ENCODE measurements around the gene CORO2B. TPM values are rescaled to one million over a fixed set of nuclear protein-coding genes. Genes with fewer than 3 reads are reported as not detected.

Gene CORO2B
- total RNA-seq, 4 donors from 2014 or later, result 1.3 to 18.2 (median 7.0) TPM

- peak overlapping the region; percentile 59 to 77 for H3K27ac ChIP-seq
- peak in 1 of 2 donors; percentile 29 for DNase-seq
- no peak overlapping the region for H3K4me3 ChIP-seq
- peaks cover 0 to 15% of the 10 kb centered on the region in 2 donors for H3K4me1 ChIP-seq
- no peaks in the 10 kb centered on the region for H3K9me3 ChIP-seq
- TF ChIP-seq CTCF (IDR thresholded peaks at IDR 0.05), result no peak
- no peak for TF ChIP-seq POLR2A (IDR thresholded peaks at IDR 0.05)
- H3K27me3 ChIP-seq, result no peaks in the 10 kb centered on the region
- intact Hi-C loops (cut with DNase I; ENCODE audit: low total_unique reads), result loop anchor here (10.0 kb wide), 1 partner anchor 144 kb away; no protein-coding TSS in a partner anchor
- H3K36me3 ChIP-seq, result no peaks in the 10 kb centered on the region
These were observed 152.4 kb downstream of the CORO2B start for GRCh38 chr15:68730976-68731897.

GRCh38 chr15:68732451-68732850 lies 153.7 kb downstream of the CORO2B start:
- no peak for TF ChIP-seq POLR2A (IDR thresholded peaks at IDR 0.05)
- TF ChIP-seq CTCF (IDR thresholded peaks at IDR 0.05), result no peak
- Histone ChIP-seq H3K4me1 (peaks cover 0 to 15% of the 10 kb centered on the region in 2 donors), H3K36me3 (no peaks in the 10 kb centered on the region), H3K27ac (no peak overlapping the region), H3K9me3 (no peaks in the 10 kb centered on the region), H3K27me3 (no peaks in the 10 kb centered on the region), H3K4me3 (no peak overlapping the region)
- intact Hi-C loops (cut with DNase I; ENCODE audit: low total_unique reads), result loop anchor here (10.0 kb wide), 1 partner anchor 142 kb away; no protein-coding TSS in a partner anchor
- no peak for DNase-seq

DNA sequence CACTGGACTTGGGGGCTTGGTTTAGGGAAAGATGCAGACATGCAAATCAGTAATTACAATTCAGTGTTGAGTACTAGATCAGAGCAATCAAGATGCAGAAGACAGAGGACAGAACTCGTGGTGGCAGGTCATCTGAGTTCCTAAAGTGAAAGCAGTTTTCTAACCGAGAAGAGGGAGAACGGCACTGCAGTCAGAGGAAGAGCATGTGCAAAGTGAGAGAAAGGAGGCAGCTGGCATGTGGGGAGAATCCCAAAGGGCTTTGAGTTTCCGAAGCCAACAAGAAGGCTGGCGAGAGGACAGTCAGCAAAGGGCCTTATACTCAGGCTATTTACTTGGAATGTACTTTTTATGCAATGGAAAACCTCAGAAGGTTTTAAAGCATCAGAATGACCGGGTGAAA lies 154.9 kb downstream of the CORO2B start:
- H3K4me3 ChIP-seq, result no peak overlapping the region
- no peaks in the 10 kb centered on the region for H3K27me3 ChIP-seq
- no peak for DNase-seq
- no peaks in the 10 kb centered on the region for H3K9me3 ChIP-seq
- TF ChIP-seq POLR2A (IDR thresholded peaks at IDR 0.05), result no peak
- H3K36me3 ChIP-seq, result no peaks in the 10 kb centered on the region
- intact Hi-C loops (cut with DNase I; ENCODE audit: low total_unique reads), result loop anchor here (10.0 kb wide), 1 partner anchor 141 kb away; no protein-coding TSS in a partner anchor
- H3K4me1 ChIP-seq, result peaks cover 0 to 15% of the 10 kb centered on the region in 2 donors
- no peak overlapping the region for H3K27ac ChIP-seq

DNA sequence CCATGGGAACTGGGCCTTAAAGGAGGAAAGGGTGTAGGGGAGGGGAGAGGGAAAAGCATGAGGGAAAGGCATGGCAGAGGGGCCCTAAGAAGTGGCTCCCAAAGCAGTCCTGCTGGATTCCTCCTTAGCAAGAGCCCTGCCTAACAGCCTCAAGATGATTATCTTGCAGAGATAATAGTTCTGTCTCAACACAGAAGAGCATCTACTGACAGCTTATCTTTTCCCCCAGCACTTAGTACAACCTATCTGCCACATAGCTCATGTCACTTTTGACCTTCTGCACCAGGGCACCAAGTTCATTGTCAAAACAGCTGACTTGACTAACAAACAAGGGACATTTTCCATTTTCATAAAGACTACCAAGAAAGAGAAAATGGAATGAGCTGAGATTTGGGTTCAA lies 155.6 kb downstream of the CORO2B start:
- no peaks in the 10 kb centered on the region for H3K36me3 ChIP-seq
- H3K27ac ChIP-seq, result no peak overlapping the region
- DNase-seq, result no peak
- H3K9me3 ChIP-seq, result no peaks in the 10 kb centered on the region
- peaks cover 0 to 15% of the 10 kb centered on the region in 2 donors for H3K4me1 ChIP-seq
- intact Hi-C loops (cut with DNase I; ENCODE audit: low total_unique reads), result loop anchor here (10.0 kb wide), 1 partner anchor 140 kb away; no protein-coding TSS in a partner anchor
- no peak overlapping the region for H3K4me3 ChIP-seq
- H3K27me3 ChIP-seq, result no peaks in the 10 kb centered on the region
- no peak for TF ChIP-seq POLR2A (IDR thresholded peaks at IDR 0.05)
- TF ChIP-seq CTCF (IDR thresholded peaks at IDR 0.05), result no peak

DNA sequence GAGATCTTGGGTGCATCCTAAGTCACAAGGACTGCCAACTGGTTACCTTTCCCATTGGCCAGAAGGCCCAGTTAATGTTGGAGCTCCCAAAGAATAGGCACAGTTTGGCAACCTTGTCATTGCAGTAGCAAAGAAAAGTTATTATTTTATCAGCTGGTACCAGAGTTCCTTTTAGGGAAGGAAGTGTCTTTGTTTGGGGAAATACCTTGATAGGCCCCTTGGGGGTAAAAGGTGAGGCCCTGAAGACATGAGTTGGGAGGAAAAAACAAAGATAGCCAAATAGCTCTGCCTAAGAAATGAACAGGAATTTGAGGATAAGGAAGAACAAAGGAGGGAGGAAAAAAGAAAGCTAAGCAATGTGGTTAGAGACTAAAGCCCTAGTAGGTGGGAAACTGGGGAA lies 156.1 kb downstream of the CORO2B start:
- no peak overlapping the region for H3K27ac ChIP-seq
- H3K9me3 ChIP-seq, result no peaks in the 10 kb centered on the region
- H3K4me1 ChIP-seq, result peaks cover 0 to 15% of the 10 kb centered on the region in 2 donors
- H3K36me3 ChIP-seq, result no peaks in the 10 kb centered on the region
- DNase-seq, result no peak
- intact Hi-C loops (cut with DNase I; ENCODE audit: low total_unique reads), result loop anchor here (10.0 kb wide), 1 partner anchor 140 kb away; no protein-coding TSS in a partner anchor
- H3K4me3 ChIP-seq, result no peak overlapping the region
- no peaks in the 10 kb centered on the region for H3K27me3 ChIP-seq
- TF ChIP-seq CTCF (IDR thresholded peaks at IDR 0.05) (no peak), POLR2A (IDR thresholded peaks at IDR 0.05) (no peak)

Measured in uterus (tissue), 4 donors.